GM12872 (cell line): Measurements from ENCODE around the gene ONECUT3.

ENCODE experiments used
- CTCF ChIP-seq: IDR thresholded peaks from 3 replicates; pipeline ENCODE4 v1.5.1; 2011; ENCODE audit warnings: low read depth, mild to moderate bottlenecking, low read length, moderate library complexity; ENCODE audit not compliant: insufficient read depth

ONECUT3 gene

DNA sequence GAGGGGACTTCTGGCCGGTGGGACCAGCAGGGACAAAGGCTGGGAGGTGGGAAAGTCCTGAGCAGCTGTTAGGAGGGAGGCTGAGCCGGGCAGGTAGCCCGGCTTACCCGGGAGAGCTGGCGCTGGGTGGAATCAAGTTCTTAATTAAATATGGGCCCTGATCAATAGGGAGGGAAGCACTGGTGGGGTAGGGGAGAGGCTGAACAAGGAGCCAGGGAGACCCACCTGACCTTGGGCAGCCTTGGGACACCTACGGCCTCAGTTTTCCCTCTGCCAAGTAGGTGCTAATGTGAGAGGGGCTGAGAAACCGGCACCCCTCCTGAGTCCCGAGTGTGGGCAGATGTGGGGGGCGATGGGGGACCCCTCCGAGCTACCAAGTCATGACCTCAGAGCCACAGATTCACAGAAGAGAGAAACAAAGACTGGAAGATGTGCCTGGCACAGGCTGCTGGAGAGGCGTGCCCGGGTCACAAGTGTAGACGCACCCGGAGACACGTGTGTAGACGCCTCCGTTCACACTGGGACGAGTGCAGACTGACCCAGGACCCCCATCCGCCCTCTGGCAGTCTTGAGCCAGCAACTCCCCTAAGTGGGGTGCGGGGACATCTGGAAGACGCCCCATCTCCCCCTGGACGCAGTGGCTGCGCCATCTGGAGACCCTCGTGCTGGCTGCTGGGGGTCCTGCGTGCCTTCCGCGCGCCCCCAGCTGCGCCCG is 8.4 kb downstream of the ONECUT3 start:
- TF ChIP-seq CTCF, result no peak

DNA sequence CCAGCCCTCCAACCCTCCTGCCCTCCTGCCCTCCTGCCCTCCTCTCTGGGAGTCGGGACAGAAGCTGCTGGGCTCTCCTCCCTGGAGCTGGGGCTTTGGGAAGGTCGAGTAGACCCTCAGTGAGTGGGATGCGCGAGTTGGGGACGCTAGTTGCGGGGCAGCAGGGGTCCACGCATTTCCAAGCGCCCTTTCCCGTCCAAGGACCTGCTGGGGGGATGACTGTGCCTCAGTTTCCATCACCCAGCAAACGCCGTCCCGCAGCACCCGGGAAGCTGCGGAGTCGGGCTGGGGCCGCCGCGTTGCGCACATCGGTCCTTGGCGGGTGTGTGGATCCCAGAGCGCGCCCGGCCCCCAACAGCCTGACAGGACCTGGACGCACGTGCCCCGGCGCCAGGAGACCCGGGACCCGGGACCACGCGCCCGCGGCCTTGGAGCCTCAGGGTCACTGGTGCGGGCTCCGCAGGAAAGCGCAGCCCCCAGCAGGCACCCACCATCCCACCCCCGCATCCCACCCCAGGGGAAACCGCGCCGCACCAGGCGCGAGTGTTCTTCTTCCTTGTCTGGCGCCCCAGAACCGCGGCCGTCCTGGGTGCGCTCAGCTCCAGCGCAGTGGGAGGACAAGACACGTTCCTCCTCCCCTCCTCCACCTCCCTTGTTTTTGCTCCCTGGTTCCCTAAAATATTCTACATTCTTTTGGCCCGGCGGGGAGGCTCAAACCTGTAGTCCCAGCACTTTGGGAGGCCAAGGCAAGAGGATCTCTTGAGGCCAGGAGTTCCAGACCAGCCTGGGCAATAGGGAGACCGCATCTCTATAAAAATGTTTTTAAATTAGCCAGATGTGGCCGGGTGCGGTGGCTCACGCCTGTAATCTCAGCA is 9.2 kb downstream of the ONECUT3 start:
- TF ChIP-seq CTCF, result no peak

DNA sequence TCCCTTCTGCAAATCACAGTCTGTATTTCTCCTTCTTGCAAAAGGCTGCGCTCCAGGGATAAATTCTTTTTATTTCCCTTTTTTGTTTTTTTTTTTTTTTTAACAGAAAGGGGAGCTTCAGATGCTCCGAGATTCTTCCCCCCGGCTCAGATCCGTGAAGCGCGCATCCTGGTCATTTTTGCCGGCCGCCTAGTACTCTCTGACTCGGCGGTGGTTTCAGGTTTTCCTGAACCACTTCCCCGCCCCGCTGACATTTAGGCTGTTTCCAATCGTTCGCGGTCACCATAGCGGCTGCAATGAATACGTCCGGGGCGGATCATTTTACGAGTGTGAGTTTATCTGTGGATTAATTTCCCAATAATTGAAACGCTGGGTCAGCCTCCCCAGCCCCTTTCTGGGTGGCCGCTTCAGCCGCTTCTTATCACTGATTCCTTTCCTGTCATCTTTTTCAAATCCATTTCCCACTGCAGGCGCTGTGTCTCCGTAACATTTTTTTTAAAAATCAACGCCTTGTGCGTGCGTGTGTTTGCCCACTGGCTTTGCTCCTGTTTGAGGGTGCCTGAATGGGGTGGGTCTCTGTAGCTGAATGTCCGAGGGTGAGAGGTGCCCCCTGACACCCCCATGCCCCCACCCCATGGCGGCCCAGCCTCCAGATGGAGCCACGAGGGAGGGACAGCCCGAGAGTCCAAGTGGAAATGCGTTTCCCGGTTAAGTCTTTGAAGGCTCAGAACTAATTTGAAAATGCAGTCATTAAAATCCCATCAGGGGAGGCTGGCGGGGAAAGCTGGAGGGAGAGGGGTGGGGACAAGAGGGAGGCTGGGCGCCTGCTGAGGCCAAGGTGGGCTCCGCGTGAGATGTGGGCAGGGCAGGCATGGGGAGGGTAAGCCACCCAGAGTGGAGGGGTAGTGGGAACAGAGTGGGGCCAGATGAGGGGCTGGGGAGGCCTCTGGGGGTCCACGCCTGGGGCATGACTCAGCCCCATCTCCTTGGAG is 10.6 kb downstream of the ONECUT3 start:
- no peak for TF ChIP-seq CTCF

GRCh38 chr19:1764729-1765128 is 11.4 kb downstream of the ONECUT3 start:
- TF ChIP-seq CTCF, result no peak

GRCh38 chr19:1765232-1765903 is 12.1 kb downstream of the ONECUT3 start:
- TF ChIP-seq CTCF, result no peak

GRCh38 chr19:1765904-1766799 is 12.8 kb downstream of the ONECUT3 start:
- TF ChIP-seq CTCF, result no peak
